Sigmoid colon (tissue), 7 donors: Measurements from ENCODE around the gene FAM98C. TPM values are rescaled to one million over a fixed set of nuclear protein-coding genes. Genes with fewer than 3 reads are reported as not detected.

Experiments used
- DNase-seq: peaks from one replicate; pipeline ENCODE4 v3.0.0-alpha.2; 2019
- H3K27ac ChIP-seq, 4 donors: fragments of 200-600 bp; sonication (generic); one replicate each; pipeline ENCODE4 v1.5.1; 2016 to 2019; ENCODE audit warnings: mild to moderate bottlenecking in 1 of 4
- H3K27me3 ChIP-seq, 3 donors: fragments of 200-600 bp; sonication (generic); one replicate each; pipeline ENCODE4 v1.5.1; 2019; ENCODE audit warnings: mild to moderate bottlenecking in 1 of 3
- H3K36me3 ChIP-seq, 4 donors: fragments of 200-600 bp; sonication (generic); one replicate each; pipeline ENCODE4 v1.5.1; 2016 to 2019
- H3K4me1 ChIP-seq, 4 donors: fragments of 200-600 bp; sonication (generic); one replicate each; pipeline ENCODE4 v1.5.1; 2017 to 2019
- H3K4me3 ChIP-seq, 4 donors: fragments of 200-600 bp; sonication (generic); one replicate each; pipeline ENCODE4 v1.5.1; 2017 to 2019; ENCODE audit warnings: mild to moderate bottlenecking in 2 of 4, moderate library complexity in 1 of 4
- H3K9me3 ChIP-seq, 4 donors: fragments of 200-600 bp in 3 of 4; sonication (generic) in 3 of 4; one replicate each; pipeline versions ENCODE4 v1.5.1 to v1.6.1; 2013 to 2019
- EP300 ChIP-seq, 4 donors: sonication (generic); formaldehyde crosslinking; IDR thresholded peaks; one replicate each; pipeline ENCODE4 v1.6.1; 2017; ENCODE audit warnings: antibody characterized with exemption in 4 of 4
- POLR2A ChIP-seq, 2 donors: fragments of 450-650 bp; IDR thresholded peaks; one replicate each; pipeline ENCODE4 v1.6.1; 2016; ENCODE audit warnings: antibody characterized with exemption in 2 of 2, mild to moderate bottlenecking in 2 of 2, moderate library complexity in 2 of 2
- POLR2AphosphoS5 ChIP-seq, 4 donors: sonication (generic); formaldehyde crosslinking; IDR thresholded peaks; one replicate each; pipeline ENCODE4 v1.6.1; 2017; ENCODE audit warnings: antibody characterized with exemption in 4 of 4
- WGBS, 2 donors: extraction: QIAGEN DNeasy Blood & Tissue Kit; methylation state at CpG; one replicate each; pipeline ENCODE4 v1.1.7; 2013; 5-methylcytosine and 5-hydroxymethylcytosine counted together
- intact Hi-C: fragments of 100-400 bp; cut with DNase I; formaldehyde crosslinking; loops from one replicate; pipeline ENCODE4 v1.15.1; 2023
- polyA plus RNA-seq, 3 donors: library from polyadenylated mRNA; stranded (reverse); fragments of 200-250 nt; gene quantifications; one replicate each; pipeline ENCODE4 v1.2.3, GENCODE V29; 2013
- total RNA-seq, 4 donors: library from RNA; depleted of rRNA; stranded (reverse); fragments of >200 nt; gene quantifications; one replicate each; pipeline ENCODE4 v1.1.0, GENCODE V29; 2016
- TF ChIP-seq, protein P1 (sequence below), 4 experiments: fragments of 450-650 bp in 3 of 4; fragments of 200-600 bp in 1 of 4; IDR thresholded peaks; one replicate each; pipeline ENCODE4 v1.5.1; 2016 to 2019; ENCODE audit warnings: antibody characterized with exemption in 4 of 4, mild to moderate bottlenecking in 3 of 4, moderate library complexity in 2 of 4
- donor health status: healthy with polysubstance abuse.
- donor health status: Bipolar disorder and iron deficiency.
- donor health status: healthy.

The FAM98C gene
- total and polyA plus RNA-seq, 7 donors: 17.2 to 30.0 (median 26.1) TPM

DNA sequence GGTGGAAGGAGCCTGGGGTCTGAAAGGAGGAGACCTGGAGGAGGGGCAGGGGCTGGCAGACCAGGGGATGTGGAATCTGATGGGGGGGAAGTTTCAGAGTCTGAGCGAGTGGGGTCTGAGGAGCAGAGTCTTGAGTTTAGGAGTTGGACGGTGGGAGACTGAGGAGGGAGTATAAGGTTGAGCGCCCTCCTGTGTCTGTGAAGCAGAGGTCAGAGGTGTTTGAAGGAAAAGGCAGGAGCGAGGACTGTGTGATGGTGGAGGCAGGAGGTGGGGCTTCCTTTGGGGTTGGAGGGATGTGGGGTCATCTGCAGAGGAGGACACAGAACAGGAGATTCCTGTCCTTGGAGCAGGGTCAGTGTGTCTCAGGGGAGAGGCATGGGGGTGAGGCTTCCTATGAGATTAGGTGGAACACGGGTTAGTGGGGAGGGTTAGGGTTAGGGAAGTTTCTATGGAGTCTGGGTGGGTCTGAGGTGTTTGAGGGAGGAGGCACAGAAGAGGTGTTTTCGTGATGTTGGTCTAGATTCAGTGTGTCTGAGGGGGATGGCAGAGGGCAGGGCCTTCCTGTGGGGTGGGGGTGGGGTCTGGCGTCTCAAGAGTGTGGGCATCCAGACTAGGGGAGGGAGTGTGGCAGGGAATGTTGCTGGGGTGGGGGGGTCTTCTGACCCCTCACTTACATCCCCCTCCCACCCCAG, 38.9 kb downstream of the FAM98C start:
- no peak overlapping the region for H3K27ac ChIP-seq
- peaks cover 0 to 26% (median 16%) of the 10 kb centered on the region in 3 donors for H3K27me3 ChIP-seq
- no peaks in the 10 kb centered on the region for H3K36me3 ChIP-seq
- WGBS, 2 donors: 31 to 46% methylated on average over 7 of the region's 7 CpGs
- H3K4me1 ChIP-seq: no peaks in the 10 kb centered on the region
- intact Hi-C loops: no loop called here
- no peak for DNase-seq
- no peak overlapping the region for H3K4me3 ChIP-seq
- TF ChIP-seq, protein P1, sequence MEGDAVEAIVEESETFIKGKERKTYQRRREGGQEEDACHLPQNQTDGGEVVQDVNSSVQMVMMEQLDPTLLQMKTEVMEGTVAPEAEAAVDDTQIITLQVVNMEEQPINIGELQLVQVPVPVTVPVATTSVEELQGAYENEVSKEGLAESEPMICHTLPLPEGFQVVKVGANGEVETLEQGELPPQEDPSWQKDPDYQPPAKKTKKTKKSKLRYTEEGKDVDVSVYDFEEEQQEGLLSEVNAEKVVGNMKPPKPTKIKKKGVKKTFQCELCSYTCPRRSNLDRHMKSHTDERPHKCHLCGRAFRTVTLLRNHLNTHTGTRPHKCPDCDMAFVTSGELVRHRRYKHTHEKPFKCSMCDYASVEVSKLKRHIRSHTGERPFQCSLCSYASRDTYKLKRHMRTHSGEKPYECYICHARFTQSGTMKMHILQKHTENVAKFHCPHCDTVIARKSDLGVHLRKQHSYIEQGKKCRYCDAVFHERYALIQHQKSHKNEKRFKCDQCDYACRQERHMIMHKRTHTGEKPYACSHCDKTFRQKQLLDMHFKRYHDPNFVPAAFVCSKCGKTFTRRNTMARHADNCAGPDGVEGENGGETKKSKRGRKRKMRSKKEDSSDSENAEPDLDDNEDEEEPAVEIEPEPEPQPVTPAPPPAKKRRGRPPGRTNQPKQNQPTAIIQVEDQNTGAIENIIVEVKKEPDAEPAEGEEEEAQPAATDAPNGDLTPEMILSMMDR (IDR thresholded peaks at IDR 0.05): no peak
- no peak for TF ChIP-seq POLR2A (IDR thresholded peaks at IDR 0.05)
- no peak for TF ChIP-seq POLR2AphosphoS5 (IDR thresholded peaks at IDR 0.05)
- TF ChIP-seq EP300 (IDR thresholded peaks at IDR 0.05): no peak
- no peaks in the 10 kb centered on the region for H3K9me3 ChIP-seq

DNA sequence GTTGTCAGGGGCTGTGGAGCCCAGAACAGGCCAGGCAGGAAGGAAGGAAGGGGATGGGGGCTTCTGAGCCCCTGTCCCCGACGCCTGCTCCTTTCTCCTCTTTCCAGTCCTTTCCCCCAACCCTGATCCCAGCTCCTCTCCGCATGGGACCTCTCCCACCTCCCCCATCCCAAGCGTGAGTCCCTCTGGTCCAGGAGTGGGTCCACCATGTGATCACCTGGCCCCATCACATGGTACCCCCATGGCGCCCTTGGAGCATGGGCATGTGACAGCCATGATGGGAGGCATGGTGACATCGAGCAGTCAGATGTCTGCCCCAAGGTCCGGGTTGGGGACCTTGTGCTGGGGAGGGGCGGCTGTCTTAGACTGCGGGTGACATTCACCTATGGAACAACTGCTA, 39.8 kb downstream of the FAM98C start:
- no peak overlapping the region for H3K4me3 ChIP-seq
- H3K4me1 ChIP-seq: no peaks in the 10 kb centered on the region
- intact Hi-C loops: no loop called here
- DNase-seq: no peak
- peaks cover 0 to 21% (median 16%) of the 10 kb centered on the region in 3 donors for H3K27me3 ChIP-seq
- no peaks in the 10 kb centered on the region for H3K9me3 ChIP-seq
- H3K27ac ChIP-seq: no peak overlapping the region
- H3K36me3 ChIP-seq: no peaks in the 10 kb centered on the region
- TF ChIP-seq POLR2AphosphoS5 (IDR thresholded peaks at IDR 0.05): no peak
- TF ChIP-seq, protein P1 (IDR thresholded peaks at IDR 0.05): no peak
- no peak for TF ChIP-seq EP300 (IDR thresholded peaks at IDR 0.05)
- no peak for TF ChIP-seq POLR2A (IDR thresholded peaks at IDR 0.05)
- 82 to 87% methylated on average over 9 of the region's 9 CpGs for WGBS, 2 donors

DNA sequence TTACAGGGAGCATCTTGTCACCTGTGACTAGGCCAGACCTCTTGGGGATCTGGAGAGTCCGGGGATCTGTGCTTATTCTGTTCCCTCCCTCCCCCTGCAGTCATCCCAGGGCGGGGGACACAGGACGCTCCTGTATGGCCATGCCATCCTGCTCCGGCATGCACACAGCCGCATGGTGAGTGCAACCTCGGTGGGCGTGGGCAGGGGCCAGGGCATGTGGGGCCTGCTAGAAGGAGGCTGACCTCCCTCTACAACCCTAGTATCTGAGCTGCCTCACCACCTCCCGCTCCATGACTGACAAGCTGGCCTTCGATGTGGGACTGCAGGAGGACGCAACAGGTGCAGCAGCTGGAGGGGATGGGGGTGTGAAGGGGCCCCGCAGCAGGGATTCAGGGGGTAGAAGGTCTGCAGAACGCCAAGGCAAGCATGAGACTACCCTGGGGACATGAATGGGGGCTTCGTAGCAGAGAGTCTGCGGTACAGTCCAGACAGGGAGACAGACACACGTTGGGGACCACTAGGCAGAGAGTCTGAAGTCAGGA, 40.6 kb downstream of the FAM98C start:
- DNase-seq: no peak
- Histone ChIP-seq H3K4me3 (no peak overlapping the region), H3K4me1 (no peaks in the 10 kb centered on the region), H3K9me3 (no peaks in the 10 kb centered on the region), H3K27me3 (peaks cover 0 to 21% (median 16%) of the 10 kb centered on the region in 3 donors), H3K27ac (no peak overlapping the region), H3K36me3 (no peaks in the 10 kb centered on the region)
- TF ChIP-seq POLR2AphosphoS5 (IDR thresholded peaks at IDR 0.05) (no peak), POLR2A (IDR thresholded peaks at IDR 0.05) (no peak), EP300 (IDR thresholded peaks at IDR 0.05) (no peak)
- TF ChIP-seq, protein P1 (IDR thresholded peaks at IDR 0.05): no peak
- WGBS, 2 donors: 81 to 87% methylated on average over 15 of the region's 15 CpGs
- intact Hi-C loops: no loop called here

DNA sequence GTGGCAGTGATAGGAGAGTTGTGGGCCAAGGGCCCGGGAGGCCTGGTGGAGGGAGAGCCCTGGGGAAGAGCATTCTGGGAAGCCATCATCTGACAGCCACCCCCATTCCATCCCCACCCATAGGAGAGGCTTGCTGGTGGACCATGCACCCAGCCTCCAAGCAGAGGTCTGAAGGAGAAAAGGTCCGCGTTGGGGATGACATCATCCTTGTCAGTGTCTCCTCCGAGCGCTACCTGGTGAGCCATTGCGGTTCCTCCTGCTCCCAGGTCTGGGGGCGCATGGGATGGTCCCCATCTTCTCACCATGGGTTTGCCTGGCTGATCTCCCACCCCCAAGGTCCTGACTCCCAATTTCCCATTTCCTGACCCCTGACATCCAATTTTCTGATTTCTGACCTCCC, 41.1 kb downstream of the FAM98C start:
- Histone ChIP-seq H3K36me3 (no peaks in the 10 kb centered on the region), H3K27ac (no peak overlapping the region), H3K4me3 (no peak overlapping the region), H3K9me3 (no peaks in the 10 kb centered on the region), H3K4me1 (no peaks in the 10 kb centered on the region), H3K27me3 (peaks cover 0 to 21% (median 14%) of the 10 kb centered on the region in 3 donors)
- no peak for TF ChIP-seq EP300 (IDR thresholded peaks at IDR 0.05)
- TF ChIP-seq, protein P1 (IDR thresholded peaks at IDR 0.05): no peak
- no peak for TF ChIP-seq POLR2AphosphoS5 (IDR thresholded peaks at IDR 0.05)
- TF ChIP-seq POLR2A (IDR thresholded peaks at IDR 0.05): no peak
- intact Hi-C loops: no loop called here
- 83 to 91% methylated on average over 7 of the region's 7 CpGs for WGBS, 2 donors
- no peak for DNase-seq
